Measurements from ENCODE around the gene TP53I13.

- TF ChIP-seq CTCF (IDR thresholded peaks at IDR 0.05; ENCODE audit: insufficient read depth, low read length): peak; percentile 65
- TF ChIP-seq, protein P1, sequence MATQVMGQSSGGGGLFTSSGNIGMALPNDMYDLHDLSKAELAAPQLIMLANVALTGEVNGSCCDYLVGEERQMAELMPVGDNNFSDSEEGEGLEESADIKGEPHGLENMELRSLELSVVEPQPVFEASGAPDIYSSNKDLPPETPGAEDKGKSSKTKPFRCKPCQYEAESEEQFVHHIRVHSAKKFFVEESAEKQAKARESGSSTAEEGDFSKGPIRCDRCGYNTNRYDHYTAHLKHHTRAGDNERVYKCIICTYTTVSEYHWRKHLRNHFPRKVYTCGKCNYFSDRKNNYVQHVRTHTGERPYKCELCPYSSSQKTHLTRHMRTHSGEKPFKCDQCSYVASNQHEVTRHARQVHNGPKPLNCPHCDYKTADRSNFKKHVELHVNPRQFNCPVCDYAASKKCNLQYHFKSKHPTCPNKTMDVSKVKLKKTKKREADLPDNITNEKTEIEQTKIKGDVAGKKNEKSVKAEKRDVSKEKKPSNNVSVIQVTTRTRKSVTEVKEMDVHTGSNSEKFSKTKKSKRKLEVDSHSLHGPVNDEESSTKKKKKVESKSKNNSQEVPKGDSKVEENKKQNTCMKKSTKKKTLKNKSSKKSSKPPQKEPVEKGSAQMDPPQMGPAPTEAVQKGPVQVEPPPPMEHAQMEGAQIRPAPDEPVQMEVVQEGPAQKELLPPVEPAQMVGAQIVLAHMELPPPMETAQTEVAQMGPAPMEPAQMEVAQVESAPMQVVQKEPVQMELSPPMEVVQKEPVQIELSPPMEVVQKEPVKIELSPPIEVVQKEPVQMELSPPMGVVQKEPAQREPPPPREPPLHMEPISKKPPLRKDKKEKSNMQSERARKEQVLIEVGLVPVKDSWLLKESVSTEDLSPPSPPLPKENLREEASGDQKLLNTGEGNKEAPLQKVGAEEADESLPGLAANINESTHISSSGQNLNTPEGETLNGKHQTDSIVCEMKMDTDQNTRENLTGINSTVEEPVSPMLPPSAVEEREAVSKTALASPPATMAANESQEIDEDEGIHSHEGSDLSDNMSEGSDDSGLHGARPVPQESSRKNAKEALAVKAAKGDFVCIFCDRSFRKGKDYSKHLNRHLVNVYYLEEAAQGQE (IDR thresholded peaks at IDR 0.05; ENCODE audit: insufficient replicate concordance, low read depth): no peak
- TF ChIP-seq POLR2AphosphoS5 (IDR thresholded peaks at IDR 0.05; ENCODE audit: low read depth): peak; percentile 37; the same call in 1 of the 2 replicates
- TF ChIP-seq GABPA (IDR thresholded peaks at IDR 0.05; ENCODE audit: low read depth): no peak
- TF ChIP-seq SPI1 (IDR thresholded peaks at IDR 0.05; ENCODE audit: borderline replicate concordance, low read depth): no peak
Observed at GRCh38 chr17:29617125-29617480, 48.6 kb downstream of the TP53I13 start.

Data from HL-60 (cell line).